GM23338 (cell line): ENCODE measurements around the gene STOM. TPM values are rescaled to one million over a fixed set of nuclear protein-coding genes. Genes with fewer than 3 reads are reported as not detected.

ENCODE experiments used
- ATAC-seq: fragments of 200-7000 bp; cut with Tn5 transposase; 3 replicates; pipeline ENCODE4 v1.9.1; 2020
- DNase-seq: peaks from one replicate; pipeline ENCODE4 v3.0.0-alpha.2; 2015; ENCODE audit warnings: low spot score
- H2AFZ ChIP-seq: fragments of 200-600 bp; sonication (generic); 2 replicates; pipeline ENCODE4 v1.8.0; 2016; ENCODE audit warnings: antibody characterized with exemption, mild to moderate bottlenecking, moderate library complexity
- H3F3A ChIP-seq: fragments of 200-600 bp; sonication (generic); replicated peaks from 2 replicates; pipeline ENCODE4 v1.8.0; 2017; ENCODE audit warnings: antibody characterized with exemption, mixed run types, low read depth
- H3K27ac ChIP-seq: fragments of 200-600 bp; sonication (generic); 2 replicates; pipeline ENCODE4 v1.6.1; 2016; ENCODE audit warnings: low read depth
- H3K27me3 ChIP-seq: fragments of 200-600 bp; sonication (generic); 2 replicates; pipeline ENCODE4 v1.8.0; 2016; ENCODE audit warnings: mild to moderate bottlenecking, mixed run types, moderate library complexity; ENCODE audit not compliant: insufficient read depth
- H3K36me3 ChIP-seq: fragments of 200-600 bp; sonication (generic); 2 replicates; pipeline ENCODE4 v1.8.0; 2016; ENCODE audit warnings: mild to moderate bottlenecking; ENCODE audit not compliant: insufficient read depth
- H3K4me1 ChIP-seq: fragments of 200-600 bp; sonication (generic); 2 replicates; pipeline ENCODE4 v1.8.0; 2016; ENCODE audit warnings: mild to moderate bottlenecking, moderate library complexity; ENCODE audit not compliant: insufficient read depth
- H3K4me2 ChIP-seq: fragments of 200-600 bp; sonication (generic); 2 replicates; pipeline ENCODE4 v1.7.1; 2017; ENCODE audit warnings: mixed run types
- H3K4me3 ChIP-seq: fragments of 200-600 bp; sonication (generic); 2 replicates; pipeline ENCODE4 v1.6.1; 2016; ENCODE audit warnings: mixed run types
- H3K79me2 ChIP-seq: fragments of 200-600 bp; sonication (generic); replicated peaks from 2 replicates; pipeline ENCODE4 v1.8.0; 2017; ENCODE audit warnings: mild to moderate bottlenecking; ENCODE audit not compliant: insufficient read depth
- H3K9me2 ChIP-seq: fragments of 200-600 bp; sonication (generic); 2 replicates; pipeline ENCODE4 v1.8.0; 2017; ENCODE audit not compliant: insufficient read depth
- H4K20me1 ChIP-seq: fragments of 200-600 bp; sonication (generic); replicated peaks from 2 replicates; pipeline ENCODE4 v1.8.0; 2017; ENCODE audit warnings: mild to moderate bottlenecking; ENCODE audit not compliant: insufficient read depth
- H3K27ac Mint-ChIP-seq: 2 replicates; pipeline ENCODE4 v1.8.0; 2020; ENCODE audit warnings: inconsistent platforms, mild to moderate bottlenecking, moderate library complexity, mixed read lengths
- H3K27me3 Mint-ChIP-seq: 3 replicates; pipeline ENCODE4 v1.8.0; 2022; ENCODE audit warnings: low read depth, mild to moderate bottlenecking, moderate library complexity, mixed read lengths, inconsistent platforms; ENCODE audit not compliant: insufficient read depth, poor library complexity
- H3K36me3 Mint-ChIP-seq: 3 replicates; pipeline ENCODE4 v1.8.0; 2021; ENCODE audit warnings: low read depth, mild to moderate bottlenecking, inconsistent platforms, moderate library complexity, mixed read lengths
- H3K4me1 Mint-ChIP-seq: 3 replicates; pipeline ENCODE4 v1.8.0; 2020; ENCODE audit warnings: mild to moderate bottlenecking, inconsistent platforms, mixed read lengths
- H3K4me3 Mint-ChIP-seq: 3 replicates; pipeline ENCODE4 v1.8.0; 2021; ENCODE audit warnings: moderate library complexity, mild to moderate bottlenecking, inconsistent platforms, mixed read lengths
- H3K9me3 Mint-ChIP-seq: 3 replicates; pipeline ENCODE4 v1.8.0; 2020; ENCODE audit warnings: moderate library complexity, mild to moderate bottlenecking, inconsistent platforms, mixed read lengths
- CREB1 ChIP-seq: fragments of 250-450 bp; sonication (Bioruptor Pico); IDR thresholded peaks from 2 replicates; pipeline ENCODE4 v1.5.0; 2020; ENCODE audit warnings: low read depth, mild to moderate bottlenecking, moderate library complexity
- CTCF ChIP-seq, 2 experiments: fragments of 200-600 bp in 1 of 2; sonication (generic) in 1 of 2; conservative IDR thresholded peaks; 2 replicates each; pipeline versions ENCODE4 v1.5.1 to v1.6.1; 2016 to 2017; ENCODE audit warnings: antibody characterized with exemption in 2 of 2, low read depth in 2 of 2, mild to moderate bottlenecking in 2 of 2, moderate library complexity in 1 of 2
- ETS1 ChIP-seq: IDR thresholded peaks from 2 replicates; pipeline ENCODE4 v1.6.1; 2016; ENCODE audit warnings: antibody characterized with exemption
- EZH2 ChIP-seq: fragments of 200-600 bp; sonication (generic); IDR thresholded peaks from one replicate; pipeline ENCODE4 v1.8.0; 2017; ENCODE audit warnings: antibody characterized with exemption, mild to moderate bottlenecking, low read depth; ENCODE audit not compliant: unreplicated experiment
- EZH2phosphoT487 ChIP-seq: fragments of 200-600 bp; sonication (generic); IDR thresholded peaks from one replicate; pipeline ENCODE4 v1.8.1; 2018; ENCODE audit warnings: antibody characterized with exemption; ENCODE audit not compliant: unreplicated experiment
- JUNB ChIP-seq: IDR thresholded peaks from one replicate; pipeline ENCODE4 v1.6.1; 2016; ENCODE audit warnings: antibody characterized with exemption; ENCODE audit not compliant: unreplicated experiment
- NANOG ChIP-seq: IDR thresholded peaks from 2 replicates; pipeline ENCODE4 v1.6.1; 2016; ENCODE audit warnings: antibody characterized with exemption, borderline replicate concordance
- POLR2AphosphoS5 ChIP-seq: IDR thresholded peaks from 2 replicates; pipeline ENCODE4 v1.6.1; 2016; ENCODE audit warnings: antibody characterized with exemption, low read depth
- STAT1 ChIP-seq: IDR thresholded peaks from one replicate; pipeline ENCODE4 v1.6.1; 2016; ENCODE audit warnings: antibody characterized with exemption; ENCODE audit not compliant: unreplicated experiment
- ZNF114 ChIP-seq: fragments of 250-450 bp; sonication (Bioruptor Pico); IDR thresholded peaks from 2 replicates; pipeline ENCODE4 v1.5.0; 2020; ENCODE audit warnings: mild to moderate bottlenecking, moderate library complexity
- ZNF331 ChIP-seq: fragments of 250-450 bp; sonication (Bioruptor Pico); IDR thresholded peaks from 2 replicates; pipeline ENCODE4 v1.5.0; 2020; ENCODE audit warnings: low read depth, mild to moderate bottlenecking, moderate library complexity
- ZNF462 ChIP-seq: fragments of 250-450 bp; sonication (Bioruptor Pico); IDR thresholded peaks from 2 replicates; pipeline ENCODE4 v1.5.0; 2020; ENCODE audit warnings: mild to moderate bottlenecking, moderate library complexity
- polyA plus RNA-seq: library from polyadenylated mRNA; unstranded; fragments of >200 nt; fragmentation: Nextera tagmentation; extraction: Ambion mirVana; gene quantifications from 2 replicates; pipeline ENCODE4 v1.2.1, GENCODE V29; 2016
- total RNA-seq: library from RNA; depleted of rRNA; stranded (reverse); fragments of >200 nt; shearing (Covaris generic); gene quantifications from 2 replicates; pipeline ENCODE4 v1.2.3, GENCODE V29; 2014
- TF ChIP-seq, protein P1 (sequence below): IDR thresholded peaks from one replicate; pipeline ENCODE4 v1.6.1; 2018; ENCODE audit warnings: antibody characterized with exemption; ENCODE audit not compliant: unreplicated experiment

Gene STOM
- total and polyA plus RNA-seq, 2 experiments from 2014 or later, result 29.4 to 51.1 TPM

GRCh38 chr9:121353241-121354061, 16.6 kb downstream of the STOM start:
- H3K27ac Mint-ChIP-seq, result peak overlapping the region; percentile 23; the same call in 1 of the 2 replicates
- H3K4me3 ChIP-seq, result no peak overlapping the region
- H3K27me3 Mint-ChIP-seq, result no peaks in the 10 kb centered on the region
- H3K27me3 ChIP-seq, result no peaks in the 10 kb centered on the region
- no peaks in the 10 kb centered on the region; the same call in 1 of the 2 replicates for H3K36me3 ChIP-seq
- no peaks in the 10 kb centered on the region for H3K36me3 Mint-ChIP-seq
- TF ChIP-seq ETS1 (no peak), EZH2phosphoT487 (no peak), CREB1 (CRISPR knock-in tag) (no peak), EZH2 (no peak), ZNF114 (CRISPR knock-in tag) (no peak), POLR2AphosphoS5 (no peak), STAT1 (no peak), ZNF331 (CRISPR knock-in tag) (no peak), CTCF (conservative IDR thresholded peaks at IDR 0.05; ENCODE audit: low read depth in 2 of 2) (no peak), JUNB (no peak), NANOG (no peak), ZNF462 (no peak)
- TF ChIP-seq, protein P1, sequence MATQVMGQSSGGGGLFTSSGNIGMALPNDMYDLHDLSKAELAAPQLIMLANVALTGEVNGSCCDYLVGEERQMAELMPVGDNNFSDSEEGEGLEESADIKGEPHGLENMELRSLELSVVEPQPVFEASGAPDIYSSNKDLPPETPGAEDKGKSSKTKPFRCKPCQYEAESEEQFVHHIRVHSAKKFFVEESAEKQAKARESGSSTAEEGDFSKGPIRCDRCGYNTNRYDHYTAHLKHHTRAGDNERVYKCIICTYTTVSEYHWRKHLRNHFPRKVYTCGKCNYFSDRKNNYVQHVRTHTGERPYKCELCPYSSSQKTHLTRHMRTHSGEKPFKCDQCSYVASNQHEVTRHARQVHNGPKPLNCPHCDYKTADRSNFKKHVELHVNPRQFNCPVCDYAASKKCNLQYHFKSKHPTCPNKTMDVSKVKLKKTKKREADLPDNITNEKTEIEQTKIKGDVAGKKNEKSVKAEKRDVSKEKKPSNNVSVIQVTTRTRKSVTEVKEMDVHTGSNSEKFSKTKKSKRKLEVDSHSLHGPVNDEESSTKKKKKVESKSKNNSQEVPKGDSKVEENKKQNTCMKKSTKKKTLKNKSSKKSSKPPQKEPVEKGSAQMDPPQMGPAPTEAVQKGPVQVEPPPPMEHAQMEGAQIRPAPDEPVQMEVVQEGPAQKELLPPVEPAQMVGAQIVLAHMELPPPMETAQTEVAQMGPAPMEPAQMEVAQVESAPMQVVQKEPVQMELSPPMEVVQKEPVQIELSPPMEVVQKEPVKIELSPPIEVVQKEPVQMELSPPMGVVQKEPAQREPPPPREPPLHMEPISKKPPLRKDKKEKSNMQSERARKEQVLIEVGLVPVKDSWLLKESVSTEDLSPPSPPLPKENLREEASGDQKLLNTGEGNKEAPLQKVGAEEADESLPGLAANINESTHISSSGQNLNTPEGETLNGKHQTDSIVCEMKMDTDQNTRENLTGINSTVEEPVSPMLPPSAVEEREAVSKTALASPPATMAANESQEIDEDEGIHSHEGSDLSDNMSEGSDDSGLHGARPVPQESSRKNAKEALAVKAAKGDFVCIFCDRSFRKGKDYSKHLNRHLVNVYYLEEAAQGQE, result no peak
- no peaks in the 10 kb centered on the region for H3K9me2 ChIP-seq
- H3K9me3 Mint-ChIP-seq, result no peaks in the 10 kb centered on the region
- no peak; the same call in 2 of the 3 replicates for ATAC-seq
- H2AFZ ChIP-seq, result no peak overlapping the region
- peaks cover 15% of the 10 kb centered on the region for H3K4me1 ChIP-seq
- no peak overlapping the region for H3K4me3 Mint-ChIP-seq
- no peaks in the 10 kb centered on the region for H3K79me2 ChIP-seq
- DNase-seq, result no peak
- peak overlapping the region; percentile 16; the same call in 1 of the 2 replicates for H3K27ac ChIP-seq
- H3K4me2 ChIP-seq, result peak overlapping the region; percentile 50; the same call in 1 of the 2 replicates
- no peaks in the 10 kb centered on the region; the same call in 1 of the 2 replicates for H4K20me1 ChIP-seq
- no peaks in the 10 kb centered on the region for H3F3A ChIP-seq
- peaks cover 13% of the 10 kb centered on the region for H3K4me1 Mint-ChIP-seq
